Measurements from ENCODE around the gene TLN1.

Gene TLN1

DNA sequence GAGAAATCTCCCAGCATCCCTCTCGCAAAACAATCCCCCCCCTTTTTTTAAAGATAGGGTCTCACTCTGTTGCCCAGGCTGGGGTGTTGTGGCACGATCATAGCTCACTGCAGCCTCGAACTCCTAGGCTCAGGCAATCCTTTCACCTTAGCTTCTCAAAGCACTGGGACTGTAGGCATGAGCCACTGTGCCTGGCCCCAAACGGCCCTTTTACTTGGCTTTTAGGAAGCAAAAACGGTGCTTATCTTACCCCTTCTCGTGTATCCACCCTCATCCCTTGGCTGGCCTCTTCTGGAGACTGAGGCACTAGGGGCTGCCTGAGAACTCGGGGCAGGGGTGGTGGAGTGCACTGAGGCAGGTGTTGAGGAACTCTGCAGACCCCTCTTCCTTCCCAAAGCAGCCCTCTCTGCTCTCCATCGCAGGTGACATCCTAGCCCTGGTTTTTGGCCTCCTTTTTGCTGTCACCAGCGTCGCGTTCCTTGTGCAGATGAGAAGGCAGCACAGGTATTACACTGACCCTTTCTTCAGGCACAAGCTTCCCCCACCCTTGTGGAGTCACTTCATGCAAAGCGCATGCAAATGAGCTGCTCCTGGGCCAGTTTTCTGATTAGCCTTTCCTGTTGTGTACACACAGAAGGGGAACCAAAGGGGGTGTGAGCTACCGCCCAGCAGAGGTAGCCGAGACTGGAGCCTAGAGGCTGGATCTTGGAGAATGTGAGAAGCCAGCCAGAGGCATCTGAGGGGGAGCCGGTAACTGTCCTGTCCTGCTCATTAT is 51.5 kb downstream of the TLN1 start:
- in situ Hi-C loops (cut with HindIII; ENCODE audit: low pct_ligation_motif_present, low pct_unique_long_range_greater_than_20kb, low sequenced_read_pairs): no loop called here
- no peak for DNase-seq

DNA sequence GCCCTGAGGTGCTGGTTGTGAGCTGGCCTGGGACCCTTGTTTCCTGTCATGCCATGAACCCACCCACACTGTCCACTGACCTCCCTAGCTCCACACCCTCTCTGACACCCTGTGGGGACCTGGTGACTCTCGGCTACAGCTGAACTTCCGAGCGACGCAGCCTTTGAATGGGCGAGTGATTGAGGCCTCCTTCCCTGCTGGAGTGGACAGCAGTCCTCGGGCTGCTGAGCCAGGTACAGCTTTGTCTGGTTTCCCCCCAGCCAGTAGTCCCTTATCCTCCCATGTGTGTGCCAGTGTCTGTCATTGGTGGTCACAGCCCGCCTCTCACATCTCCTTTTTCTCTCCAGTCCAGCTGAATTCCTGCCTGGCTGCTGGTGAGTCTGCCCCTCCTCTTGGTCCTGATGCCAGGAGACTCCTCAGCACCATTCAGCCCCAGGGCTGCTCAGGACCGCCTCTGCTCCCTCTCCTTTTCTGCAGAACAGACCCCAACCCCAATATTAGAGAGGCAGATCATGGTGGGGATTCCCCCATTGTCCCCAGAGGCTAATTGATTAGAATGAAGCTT is 52.1 kb downstream of the TLN1 start:
- in situ Hi-C loops (cut with HindIII; ENCODE audit: low pct_ligation_motif_present, low pct_unique_long_range_greater_than_20kb, low sequenced_read_pairs): no loop called here
- DNase-seq: no peak

- DNase-seq: no peak
- in situ Hi-C loops (cut with HindIII; ENCODE audit: low pct_ligation_motif_present, low pct_unique_long_range_greater_than_20kb, low sequenced_read_pairs): no loop called here
Observed at GRCh38 chr9:35679091-35679490, 52.9 kb downstream of the TLN1 start.

GRCh38 chr9:35675732-35676392 is 56.1 kb downstream of the TLN1 start:
- DNase-seq: no peak
- in situ Hi-C loops (cut with HindIII; ENCODE audit: low pct_ligation_motif_present, low pct_unique_long_range_greater_than_20kb, low sequenced_read_pairs): no loop called here

- DNase-seq: no peak
- in situ Hi-C loops (cut with HindIII; ENCODE audit: low pct_ligation_motif_present, low pct_unique_long_range_greater_than_20kb, low sequenced_read_pairs): no loop called here
Observed at GRCh38 chr9:35675204-35675603, 56.8 kb downstream of the TLN1 start.

GRCh38 chr9:35674025-35674361 is 58.0 kb downstream of the TLN1 start:
- in situ Hi-C loops (cut with HindIII; ENCODE audit: low pct_ligation_motif_present, low pct_unique_long_range_greater_than_20kb, low sequenced_read_pairs): no loop called here
- DNase-seq: no peak

GRCh38 chr9:35673132-35674024 is 58.6 kb downstream of the TLN1 start, which contains the start of gene CA9:
CA9 (plus strand) TSS chr9:35673928; CDS start chr9:35673960, 32 bp downstream.
- DNase-seq: no peak
- in situ Hi-C loops (cut with HindIII; ENCODE audit: low pct_ligation_motif_present, low pct_unique_long_range_greater_than_20kb, low sequenced_read_pairs): no loop called here

DNA sequence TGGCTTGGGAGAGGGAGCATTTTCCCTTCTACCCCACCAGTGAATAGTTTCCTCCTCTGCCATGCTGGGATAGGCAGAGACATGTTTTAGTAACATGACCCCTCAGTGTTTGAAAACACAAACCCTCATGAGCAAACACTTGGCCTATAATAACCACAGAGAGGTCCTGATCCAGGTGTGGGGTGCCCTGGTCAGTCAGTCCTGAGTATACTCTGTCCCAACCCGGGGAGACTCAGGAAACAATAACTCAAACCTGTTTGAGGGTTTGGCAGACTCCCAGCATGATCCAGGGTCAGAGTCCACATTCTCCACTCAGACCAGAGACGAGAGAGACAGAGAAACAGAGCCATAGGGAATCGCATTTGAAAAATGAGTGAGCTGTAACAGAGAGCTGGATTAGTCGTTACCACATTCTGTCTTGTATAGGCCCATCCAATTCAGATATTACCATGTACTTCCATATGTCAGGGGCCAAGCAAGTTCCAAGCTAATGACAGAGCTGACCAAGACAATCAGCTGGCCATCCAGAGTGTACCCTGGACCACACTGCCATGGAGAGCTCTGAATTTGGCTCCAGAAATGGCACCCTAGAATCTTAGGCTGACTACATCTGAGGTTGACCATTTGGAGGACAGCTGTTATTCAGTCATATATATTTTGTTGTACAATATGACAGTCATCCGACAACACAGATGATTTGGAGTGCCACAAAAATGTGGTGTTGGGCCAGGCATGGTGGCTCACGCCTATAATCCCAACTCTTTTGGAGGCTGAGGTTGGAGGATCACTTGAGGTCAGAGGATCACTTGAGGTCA is 62.5 kb downstream of the TLN1 start:
- peak; percentile 72 for DNase-seq
- in situ Hi-C loops (cut with HindIII; ENCODE audit: low pct_ligation_motif_present, low pct_unique_long_range_greater_than_20kb, low sequenced_read_pairs): no loop called here

GRCh38 chr9:35667939-35668338 is 64.1 kb downstream of the TLN1 start:
- in situ Hi-C loops (cut with HindIII; ENCODE audit: low pct_ligation_motif_present, low pct_unique_long_range_greater_than_20kb, low sequenced_read_pairs): no loop called here
- DNase-seq: no peak

DNA sequence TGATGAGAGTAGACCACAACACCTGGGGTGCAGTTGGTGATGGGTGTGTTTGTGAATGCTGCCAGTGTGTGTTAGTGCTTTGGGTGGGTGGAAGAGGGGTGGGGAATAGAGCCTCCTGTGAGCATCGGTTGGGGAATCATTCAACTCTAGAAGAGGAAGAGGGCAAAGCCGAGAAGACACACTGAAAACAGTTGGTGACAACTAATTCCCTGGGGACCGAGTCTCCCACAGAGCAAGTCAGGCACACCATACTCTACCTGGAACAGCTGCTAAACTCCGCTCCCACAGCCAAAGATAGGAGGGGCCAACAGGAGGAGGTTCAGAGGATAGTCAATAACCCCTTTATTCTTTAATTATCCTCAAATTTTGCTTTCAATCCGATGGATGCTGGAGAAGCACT is 65.4 kb downstream of the TLN1 start:
- in situ Hi-C loops (cut with HindIII; ENCODE audit: low pct_ligation_motif_present, low pct_unique_long_range_greater_than_20kb, low sequenced_read_pairs): no loop called here
- DNase-seq: no peak

DNA sequence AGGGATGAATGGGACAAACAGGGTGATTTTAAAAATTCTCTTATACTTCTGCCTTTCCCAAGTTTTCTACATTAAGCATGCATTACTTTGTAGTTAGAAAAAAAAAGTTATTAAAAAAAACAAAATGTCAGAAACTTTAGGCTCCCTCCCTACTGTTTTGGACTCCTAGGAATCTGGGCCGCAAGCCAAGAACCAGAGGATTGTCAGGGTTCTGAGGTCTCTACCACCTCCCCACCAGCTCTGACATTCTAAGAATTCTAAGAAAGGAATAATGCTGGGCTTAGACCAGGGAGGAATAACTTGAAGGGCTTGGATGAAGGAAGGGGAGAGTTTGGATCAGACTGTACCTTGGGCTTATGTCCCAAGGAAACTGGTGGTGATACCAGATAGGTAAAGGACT is 66.0 kb downstream of the TLN1 start:
- peak; percentile 43 for DNase-seq
- in situ Hi-C loops (cut with HindIII; ENCODE audit: low pct_ligation_motif_present, low pct_unique_long_range_greater_than_20kb, low sequenced_read_pairs): no loop called here

GRCh38 chr9:35665471-35665818 is 66.5 kb downstream of the TLN1 start:
- in situ Hi-C loops (cut with HindIII; ENCODE audit: low pct_ligation_motif_present, low pct_unique_long_range_greater_than_20kb, low sequenced_read_pairs): no loop called here
- DNase-seq: no peak

DNA sequence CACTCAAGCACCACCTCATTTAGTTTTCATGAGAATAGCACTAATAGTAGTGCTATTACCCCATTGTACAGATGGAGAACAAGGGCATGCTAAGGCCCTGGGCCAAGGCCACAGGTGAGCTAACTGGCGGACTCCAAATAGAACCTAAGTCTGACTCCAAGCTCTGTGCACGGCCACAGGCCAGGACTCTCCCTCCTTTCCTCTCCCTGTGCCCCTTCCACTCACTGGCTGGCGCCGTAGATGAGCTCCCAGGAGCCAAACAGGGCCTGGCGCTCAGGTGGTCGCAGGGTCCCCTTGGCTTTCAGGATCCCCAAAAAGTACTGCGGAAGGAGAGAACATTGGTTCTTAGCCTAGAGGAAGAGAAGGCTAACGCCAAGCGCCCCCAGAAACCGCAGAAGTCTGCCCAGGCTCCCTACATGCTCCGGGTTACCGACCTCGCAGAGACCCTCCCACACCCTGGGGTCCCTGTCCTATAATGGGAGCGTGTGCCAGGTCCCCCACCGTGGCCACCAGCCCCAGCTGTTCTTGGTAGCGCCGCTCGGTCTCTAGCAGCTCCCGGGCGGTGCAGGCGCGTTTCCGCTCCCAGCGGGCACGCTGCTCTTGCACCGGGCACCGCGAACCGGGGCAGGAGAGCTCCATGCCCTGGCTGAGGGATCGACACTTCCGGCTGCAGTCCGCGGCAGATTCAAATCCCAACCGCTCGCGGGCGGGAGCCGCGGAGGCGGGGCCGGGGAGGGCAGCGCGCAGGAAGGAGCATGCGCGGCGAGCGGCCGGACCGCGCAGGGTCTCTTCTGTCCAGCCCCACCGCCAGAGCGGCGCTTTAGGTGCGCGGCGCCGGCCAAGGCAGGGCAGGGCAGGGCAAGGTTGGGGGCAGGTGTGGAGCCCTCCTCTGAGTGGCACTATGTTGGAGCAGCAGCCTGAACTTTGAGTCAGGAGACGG is 67.2 kb downstream of the TLN1 start, which contains the start of gene ARHGEF39:
Gene ARHGEF39, minus strand, starts transcription at position 665 of the 940 bp plus-strand sequence. Its CDS starts 26 bp downstream, at position 639.
- in situ Hi-C loops (cut with HindIII; ENCODE audit: low pct_ligation_motif_present, low pct_unique_long_range_greater_than_20kb, low sequenced_read_pairs): no loop called here

GRCh38 chr9:35662437-35662836 is 69.6 kb downstream of the TLN1 start:
- in situ Hi-C loops (cut with HindIII; ENCODE audit: low pct_ligation_motif_present, low pct_unique_long_range_greater_than_20kb, low sequenced_read_pairs): no loop called here
- no peak for DNase-seq

More for the DNA sequence above, 67.2 kb downstream of the TLN1 start, which contains the start of gene ARHGEF39:
- DNase-seq: peak; percentile 88

DNA sequence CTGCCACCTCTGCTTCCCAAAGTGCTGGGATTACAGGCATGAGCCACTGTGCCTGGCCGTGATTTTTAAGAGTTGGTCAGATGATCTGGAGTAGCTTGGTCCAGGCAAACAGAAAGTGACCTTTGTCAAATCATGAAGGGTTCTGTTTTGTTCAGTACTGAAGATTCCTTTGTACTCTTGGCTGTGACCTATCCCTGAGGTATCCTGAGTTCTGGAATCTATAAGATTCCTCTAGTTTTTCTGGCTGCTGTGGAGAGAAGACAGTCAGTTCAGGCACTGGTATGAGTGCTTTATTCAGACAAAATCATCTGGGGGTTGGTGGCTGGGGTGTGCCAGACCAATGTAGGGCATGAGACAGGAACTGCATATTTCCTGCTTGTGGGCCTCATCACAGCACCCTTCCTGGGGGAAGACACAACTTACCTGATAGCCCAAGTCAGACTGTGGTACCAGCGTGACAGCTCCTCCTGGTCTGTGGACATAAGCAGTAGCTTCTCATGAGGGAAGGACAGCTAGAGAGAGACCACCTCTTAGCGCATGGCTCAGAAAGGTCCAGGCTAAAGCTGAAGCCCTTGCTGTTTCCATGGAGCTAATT is 70.1 kb downstream of the TLN1 start:
- in situ Hi-C loops (cut with HindIII; ENCODE audit: low pct_ligation_motif_present, low pct_unique_long_range_greater_than_20kb, low sequenced_read_pairs): no loop called here
- DNase-seq: no peak

DNA sequence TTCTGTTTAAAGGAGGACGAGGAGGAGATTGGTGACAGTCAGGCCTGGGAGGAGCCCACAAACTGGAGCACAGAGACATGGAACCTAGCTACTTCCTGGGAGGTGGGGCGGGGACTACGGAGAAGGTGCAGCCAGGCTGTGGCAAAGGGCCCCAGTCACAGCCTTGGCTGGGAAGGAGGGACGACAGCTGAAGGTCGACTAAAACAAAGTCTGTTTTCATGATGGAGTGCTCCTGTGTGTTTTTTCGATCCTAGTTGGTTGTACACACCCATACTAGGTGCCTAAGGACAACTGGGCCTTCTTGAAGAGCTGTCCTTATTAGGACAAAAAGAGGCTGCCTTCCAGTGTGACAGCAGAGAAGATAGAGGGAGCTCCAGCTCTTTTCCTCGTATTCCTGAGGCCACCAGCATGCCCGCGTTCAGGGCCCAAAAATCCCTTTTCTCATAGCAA is 71.0 kb downstream of the TLN1 start:
- in situ Hi-C loops (cut with HindIII; ENCODE audit: low pct_ligation_motif_present, low pct_unique_long_range_greater_than_20kb, low sequenced_read_pairs): no loop called here
- peak; percentile 29 for DNase-seq

- DNase-seq: no peak
- in situ Hi-C loops (cut with HindIII; ENCODE audit: low pct_ligation_motif_present, low pct_unique_long_range_greater_than_20kb, low sequenced_read_pairs): no loop called here
Observed at GRCh38 chr9:35659340-35659739, 72.7 kb downstream of the TLN1 start.

All from ACHN (cell line).